H1 (cell line): ENCODE measurements around the gene FOXA3. TPM values are rescaled to one million over a fixed set of nuclear protein-coding genes. Genes with fewer than 3 reads are reported as not detected.

Experiments
- CTCF ChIA-PET: fragments of 300-600 bp; sonication (Branson Sonifier 250); formaldehyde crosslinking; loops from one replicate; lab custom pipeline; 2021; ENCODE audit not compliant: partially characterized antibody; lab: Charles Lee
- POLR2A ChIA-PET: fragments of 300-600 bp; sonication (Branson Sonifier 250); formaldehyde crosslinking; loops from one replicate; lab custom pipeline; 2021; ENCODE audit warnings: inconsistent platforms; ENCODE audit not compliant: partially characterized antibody; lab: Charles Lee
- DNase-seq, 2 experiments: peaks; one replicate each; pipeline versions ENCODE4 v3.0.0 to v3.0.0-alpha.2; 2010 to 2022; ENCODE audit warnings: low spot score in 2 of 2, low read depth in 1 of 2, mixed read lengths in 1 of 2
- FAIRE-seq: peaks from 2 replicates; lab custom pipeline; 2011; peaks lifted over from hg19 to GRCh38; lab: Jason Lieb, UNC
- H2AFZ ChIP-seq: 2 replicates; pipeline ENCODE4 v1.8.1; 2012; ENCODE audit warnings: low read length, inconsistent platforms
- H2AK5ac ChIP-seq: 2 replicates; pipeline ENCODE4 v1.6.1; 2013; ENCODE audit warnings: low read depth, low read length
- H2BK120ac ChIP-seq: replicated peaks from 2 replicates; pipeline ENCODE3; 2013; ENCODE audit warnings: low read depth, low read length, inconsistent platforms
- H2BK12ac ChIP-seq: 2 replicates; pipeline ENCODE4 v1.6.1; 2013; ENCODE audit warnings: low read depth, low read length
- H2BK15ac ChIP-seq: 2 replicates; pipeline ENCODE4 v1.6.1; 2013; ENCODE audit warnings: low read length
- H2BK20ac ChIP-seq: 2 replicates; pipeline ENCODE4 v1.6.1; 2013; ENCODE audit warnings: low read length
- H2BK5ac ChIP-seq: 2 replicates; pipeline ENCODE4 v1.6.1; 2013; ENCODE audit warnings: low read depth, low read length
- H3K14ac ChIP-seq: 2 replicates; pipeline ENCODE4 v1.6.1; 2013; ENCODE audit warnings: inconsistent platforms; ENCODE audit not compliant: insufficient read length
- H3K18ac ChIP-seq: 2 replicates; pipeline ENCODE4 v1.6.1; 2013; ENCODE audit warnings: low read length; ENCODE audit errors: extremely low read depth
- H3K23ac ChIP-seq: 2 replicates; pipeline ENCODE4 v1.6.1; 2013; ENCODE audit warnings: inconsistent platforms; ENCODE audit not compliant: insufficient read length
- H3K23me2 ChIP-seq: 2 replicates; pipeline ENCODE4 v1.6.1; 2013; ENCODE audit warnings: low read depth, low read length
- H3K27ac ChIP-seq: 2 replicates; pipeline ENCODE4 v1.6.1; 2011; ENCODE audit warnings: low read depth, low read length, inconsistent platforms
- H3K27me3 ChIP-seq, 4 experiments: replicated peaks in 1 of 4; 1 replicate in 1 of 4; 2 replicates in 3 of 4; pipeline versions ENCODE4 v1.6.1 to v1.8.1; 2011 to 2013; ENCODE audit warnings: low read length in 3 of 4, mild to moderate bottlenecking in 3 of 4, inconsistent platforms in 2 of 4, mixed read lengths in 2 of 4, moderate library complexity in 1 of 4; ENCODE audit not compliant: control insufficient read depth in 3 of 4, insufficient read depth in 3 of 4; ENCODE audit errors: extremely low read depth in 1 of 4
- H3K36me3 ChIP-seq, 4 experiments: 2 replicates each; pipeline versions ENCODE4 v1.6.1 to v1.8.1; 2011 to 2013; ENCODE audit warnings: mild to moderate bottlenecking in 4 of 4, low read length in 3 of 4, moderate library complexity in 2 of 4, control low read depth in 1 of 4, inconsistent platforms in 1 of 4; ENCODE audit not compliant: insufficient read depth in 4 of 4, control insufficient read depth in 2 of 4
- H3K4ac ChIP-seq: replicated peaks from 2 replicates; pipeline ENCODE3; 2013; ENCODE audit warnings: low read length, low read depth, mixed read lengths, inconsistent platforms; ENCODE audit not compliant: insufficient read length
- H3K4me1 ChIP-seq, 4 experiments: replicated peaks in 1 of 4; 1 replicate in 1 of 4; 2 replicates in 3 of 4; pipeline versions ENCODE4 v1.6.1 to v1.8.1; 2011 to 2013; ENCODE audit warnings: low read length in 3 of 4, inconsistent platforms in 2 of 4, mixed read lengths in 1 of 4; ENCODE audit not compliant: insufficient read depth in 4 of 4, control insufficient read depth in 3 of 4
- H3K4me2 ChIP-seq, 2 experiments: 2 replicates each; pipeline versions ENCODE4 v1.6.1 to v1.8.1; 2011 to 2013; ENCODE audit warnings: low read depth in 2 of 2, low read length in 2 of 2, control low read depth in 1 of 2, inconsistent platforms in 1 of 2, mild to moderate bottlenecking in 1 of 2; ENCODE audit not compliant: insufficient read depth in 1 of 2
- H3K4me3 ChIP-seq, 4 experiments: fragments of 200-600, 300-600 bp in 1 of 4; sonication (generic), shearing (Covaris generic), sonication (Bioruptor Twin) in 1 of 4; 2 replicates each; pipeline versions ENCODE4 v1.5.1 to v1.8.1; 2011 to 2016; ENCODE audit warnings: low read length in 4 of 4, low read depth in 3 of 4, control low read depth in 2 of 4, inconsistent platforms in 2 of 4, mild to moderate bottlenecking in 2 of 4, mixed read lengths in 1 of 4, moderate library complexity in 1 of 4; ENCODE audit not compliant: insufficient read depth in 2 of 4; ENCODE audit errors: extremely low read depth in 1 of 4
- H3K56ac ChIP-seq: replicated peaks from 2 replicates; pipeline ENCODE3; 2013; ENCODE audit warnings: low read depth, mild to moderate bottlenecking, mixed read lengths, low read length, inconsistent platforms; ENCODE audit not compliant: insufficient read length
- H3K79me1 ChIP-seq: 2 replicates; pipeline ENCODE4 v1.6.1; 2013; ENCODE audit warnings: low read depth, low read length, control low read depth
- H3K79me2 ChIP-seq, 2 experiments: 2 replicates each; pipeline versions ENCODE4 v1.6.1 to v1.8.1; 2012 to 2013; ENCODE audit warnings: low read length in 2 of 2, mild to moderate bottlenecking in 2 of 2, inconsistent platforms in 1 of 2; ENCODE audit not compliant: insufficient read depth in 2 of 2, control insufficient read depth in 1 of 2
- H3K9ac ChIP-seq, 4 experiments: replicated peaks in 1 of 4; 1 replicate in 1 of 4; 2 replicates in 3 of 4; pipeline versions ENCODE4 v1.6.1 to v1.8.1; 2011 to 2013; ENCODE audit warnings: low read depth in 3 of 4, low read length in 3 of 4, control low read depth in 2 of 4, mild to moderate bottlenecking in 2 of 4, moderate library complexity in 2 of 4, inconsistent platforms in 1 of 4; ENCODE audit errors: extremely low read depth in 1 of 4
- H3K9me3 ChIP-seq, 2 experiments: 2 replicates each; pipeline versions ENCODE4 v1.6.1 to v1.8.1; 2012 to 2013; ENCODE audit warnings: mild to moderate bottlenecking in 2 of 2, moderate library complexity in 2 of 2, control low read depth in 1 of 2, inconsistent platforms in 1 of 2, low read depth in 1 of 2, low read length in 1 of 2, mixed read lengths in 1 of 2; ENCODE audit not compliant: insufficient read depth in 2 of 2
- H4K20me1 ChIP-seq, 2 experiments: replicated peaks in 1 of 2; 2 replicates each; pipeline versions ENCODE3 to v1.8.1; 2011 to 2013; ENCODE audit warnings: inconsistent platforms in 2 of 2, low read length in 2 of 2, mild to moderate bottlenecking in 1 of 2; ENCODE audit not compliant: insufficient read depth in 2 of 2, control insufficient read depth in 1 of 2
- H4K5ac ChIP-seq: 2 replicates; pipeline ENCODE4 v1.6.1; 2013; ENCODE audit warnings: low read length, low read depth, mixed read lengths, inconsistent platforms; ENCODE audit not compliant: insufficient read length
- H4K8ac ChIP-seq: 2 replicates; pipeline ENCODE4 v1.8.0; 2013; ENCODE audit warnings: mild to moderate bottlenecking, moderate library complexity, low read length, inconsistent platforms; ENCODE audit not compliant: insufficient read depth; ENCODE audit errors: extremely low read depth
- H4K91ac ChIP-seq: replicated peaks from 2 replicates; pipeline ENCODE3; 2013; ENCODE audit warnings: low read length, mixed read lengths, inconsistent platforms; ENCODE audit not compliant: insufficient read length
- CBX8 ChIP-seq: fragments of 300-800, 300-1000 bp; sonication (generic); IDR thresholded peaks from 2 replicates; pipeline ENCODE4 v1.7.1; 2016; ENCODE audit warnings: low read depth, low read length, borderline replicate concordance
- EP300 ChIP-seq, 2 experiments: IDR thresholded peaks; 1 replicate in 1 of 2; 2 replicates in 1 of 2; pipeline ENCODE4 v1.6.1; 2011 to 2012; ENCODE audit warnings: low read depth in 2 of 2, low read length in 2 of 2, mild to moderate bottlenecking in 2 of 2, borderline replicate concordance in 1 of 2, inconsistent platforms in 1 of 2, moderate library complexity in 1 of 2
- GABPA ChIP-seq: IDR thresholded peaks from 2 replicates; pipeline ENCODE4 v1.6.1; 2011; ENCODE audit warnings: mild to moderate bottlenecking, low read length, moderate library complexity, borderline replicate concordance; ENCODE audit not compliant: insufficient read depth
- MAFK ChIP-seq: IDR thresholded peaks from 2 replicates; pipeline ENCODE4 v1.6.1; 2012; ENCODE audit warnings: low read depth, mild to moderate bottlenecking, improper control_type of control experiment, low read length
- RBBP5 ChIP-seq: IDR thresholded peaks from 2 replicates; pipeline ENCODE4 v1.7.1; 2012; ENCODE audit warnings: low read depth, mild to moderate bottlenecking, inconsistent platforms, low read length, moderate library complexity, borderline replicate concordance
- SIN3A ChIP-seq, 2 experiments: IDR thresholded peaks in 1 of 2; conservative IDR thresholded peaks in 1 of 2; 2 replicates each; pipeline ENCODE4 v1.6.1; 2011 to 2012; ENCODE audit warnings: low read length in 2 of 2, improper control_type of control experiment in 1 of 2, low read depth in 1 of 2, mild to moderate bottlenecking in 1 of 2
- SP4 ChIP-seq: IDR thresholded peaks from 2 replicates; pipeline ENCODE4 v1.6.1; 2012; ENCODE audit warnings: low read length, inconsistent platforms
- TCF12 ChIP-seq: IDR thresholded peaks from 2 replicates; pipeline ENCODE4 v1.6.1; 2011; ENCODE audit warnings: low read depth, mild to moderate bottlenecking, low read length
- WGBS, 2 experiments: shearing (Covaris generic) in 1 of 2; methylation state at CpG; one replicate each; pipeline versions ENCODE4 v1.1.6 to v1.1.7; 2013 to 2015; ENCODE audit warnings: low lambda C conversion rate in 2 of 2, mixed read lengths in 2 of 2, inconsistent platforms in 1 of 2, low coverage in 1 of 2, missing lambda C conversion rate in 1 of 2; ENCODE audit not compliant: insufficient replicate concordance in 2 of 2, insufficient coverage in 1 of 2, insufficient read length in 1 of 2; ENCODE audit errors: extremely low coverage in 1 of 2, missing lambda C conversion rate in 1 of 2; 5-methylcytosine and 5-hydroxymethylcytosine counted together
- polyA plus RNA-seq, 7 experiments: library from polyadenylated mRNA; depleted of rRNA in 3 of 7; stranded (reverse) in 5 of 7; unstranded in 2 of 7; fragments of >200 nt in 5 of 7; fragments of 200-250 nt in 2 of 7; gene quantifications; 1 replicate in 5 of 7; 2 replicates in 1 of 7; 4 replicates in 1 of 7; pipeline versions ENCODE4 v1.2.1 to v1.2.3, GENCODE V29; 2011 to 2013; ENCODE audit warnings: missing spikeins in 2 of 7, mixed read lengths in 2 of 7
- total RNA-seq: library from RNA; stranded (reverse); fragmentation: NEBNext Ultra II Directional; extraction: Animal tissue kit (Norgen Biotek cat#: 25700); gene quantifications from 2 replicates; pipeline ENCODE4 v1.2.1, GENCODE V29; 2021

Gene FOXA3
- total and polyA plus RNA-seq, 2 of the 8 experiments (the other 6 are each of a cell fraction or from before 2014, with no cell fraction given) = 20.2 to 49.1 TPM

GRCh38 chr19:45816236-45817009 lies 47.7 kb upstream of the FOXA3 start:
- H4K5ac ChIP-seq = peak overlapping the region; percentile 41
- peak overlapping the region; percentile 79; the same call in 1 of the 2 replicates for H2AK5ac ChIP-seq
- H2BK120ac ChIP-seq = no peak overlapping the region
- no peaks in the 10 kb centered on the region for H3K79me2 ChIP-seq
- H3K4me2 ChIP-seq = peak overlapping the region; percentile 85 to 88
- no peaks in the 10 kb centered on the region for H3K9me3 ChIP-seq
- ChIA-PET CTCF (interaction anchor here (0.6 to 8.8 kb wide), 39 partner anchors 11 to 846 kb away, joined by 3 to 107 read pairs (median 5); partner anchors contain the start of genes DMPK, DMWD, IRF2BP1 and MYPOP), POLR2A (interaction anchor here (0.6 to 12.6 kb wide), 16 partner anchors 9 to 85 kb away, joined by 3 to 175 read pairs (median 8); partner anchors contain the start of genes DMWD, FOXA3, IRF2BP1 and SIX5)
- FAIRE-seq (no peak), DNase-seq (peak in 1 of 2 experiments; percentile 68)
- 31% methylated on average over 13 of the region's 18 CpGs; no CpG with 5 or more reads in 1 of the 2 experiments for WGBS, 2 experiments
- peaks cover 0 to 23% (median 20%) of the 10 kb centered on the region in 4 experiments; a peak in 6 of 7 replicates for H3K4me1 ChIP-seq
- H3K56ac ChIP-seq = peak overlapping the region; percentile 78
- peak overlapping the region; percentile 42 to 68 (median 52) for H3K4me3 ChIP-seq
- H2BK20ac ChIP-seq = no peak overlapping the region
- H3K36me3 ChIP-seq = peaks cover 2 to 12% (median 7%) of the 10 kb centered on the region in 4 experiments; a peak in 6 of 8 replicates
- peak overlapping the region; percentile 64; the same call in 1 of the 2 replicates for H2BK5ac ChIP-seq
- no peak for TF ChIP-seq EP300 (IDR thresholded peaks at IDR 0.05; ENCODE audit: borderline replicate concordance in 1 of 2, low read depth in 2 of 2, low read length in 2 of 2)
- 0 out of 2 replicates have a peak, but pooled peaks have one; percentile 17 for TF ChIP-seq RBBP5
- no peak for TF ChIP-seq TCF12
- TF ChIP-seq SP4 = no peak
- no peak for TF ChIP-seq SIN3A (conservative IDR thresholded peaks at IDR 0.05 in 1 of 2, IDR thresholded peaks at IDR 0.05 in 1 of 2; ENCODE audit: low read depth in 1 of 2, low read length in 2 of 2)
- no peak for TF ChIP-seq CBX8
- no peak for TF ChIP-seq GABPA
- TF ChIP-seq MAFK = no peak
- H4K8ac ChIP-seq = peak overlapping the region; percentile 94
- no peak overlapping the region for H3K23ac ChIP-seq
- H3K27ac ChIP-seq = peak overlapping the region; percentile 86
- peak overlapping the region in 3 of 4 experiments; percentile 70 to 85 (median 78); a peak in 6 of 7 replicates for H3K9ac ChIP-seq
- H4K20me1 ChIP-seq = peaks cover 0 to 4% of the 10 kb centered on the region in 2 experiments
- peak overlapping the region; percentile 72 for H3K18ac ChIP-seq
- H4K91ac ChIP-seq = peak overlapping the region; percentile 45
- no peak overlapping the region; the same call in 1 of the 2 replicates for H2BK15ac ChIP-seq
- H2BK12ac ChIP-seq = peak overlapping the region; percentile 78
- peak overlapping the region; percentile 12 for H3K4ac ChIP-seq
- peaks cover 16% of the 10 kb centered on the region for H3K23me2 ChIP-seq
- no peaks in the 10 kb centered on the region; the same call in 1 of the 2 replicates for H3K79me1 ChIP-seq
- H3K27me3 ChIP-seq = no peaks in the 10 kb centered on the region
- no peak overlapping the region for H3K14ac ChIP-seq
- no peak overlapping the region for H2AFZ ChIP-seq
